IMR-90 (cell line): ENCODE measurements around the gene TMEM200A. TPM values are rescaled to one million over a fixed set of nuclear protein-coding genes. Genes with fewer than 3 reads are reported as not detected.

Source experiments
- ATAC-seq: fragments of 200-7000 bp; cut with Tn5 transposase; 2 replicates; pipeline ENCODE4 v1.9.1; 2020; ENCODE audit warnings: low read depth, mild to moderate bottlenecking, moderate library complexity
- BruUV-seq: library from RNA; stranded (reverse); fragments of 400-500 nt; replicated peaks from 2 replicates; lab custom pipeline; 2021; lab: Mats Ljungman, UMichigan
- CTCF ChIA-PET: fragments of 300-600 bp; formaldehyde crosslinking; extraction: SDS; loops from one replicate; lab custom pipeline; 2021; ENCODE audit warnings: antibody characterized with exemption; lab: Yijun Ruan, JAX
- POLR2A ChIA-PET: fragments of 300-600 bp; sonication (Branson Sonifier 250); formaldehyde crosslinking; loops from one replicate; lab custom pipeline; 2022; ENCODE audit warnings: antibody characterized with exemption; ENCODE audit not compliant: unreplicated experiment; lab: Charles Lee
- DNase-seq: peaks from one replicate; pipeline ENCODE4 v3.0.0; 2013
- H2AFZ ChIP-seq: replicated peaks from 2 replicates; pipeline ENCODE3; 2013; ENCODE audit warnings: low read length, mild to moderate bottlenecking; ENCODE audit not compliant: poor library complexity
- H2AK5ac ChIP-seq: 2 replicates; pipeline ENCODE4 v1.6.1; 2013; ENCODE audit warnings: low read depth, low read length, inconsistent platforms
- H2AK9ac ChIP-seq: replicated peaks from 2 replicates; pipeline ENCODE3; 2013; ENCODE audit warnings: mild to moderate bottlenecking, low read depth, low read length, moderate library complexity; ENCODE audit not compliant: poor library complexity
- H2BK120ac ChIP-seq: 2 replicates; pipeline ENCODE4 v1.6.1; 2013; ENCODE audit warnings: low read depth, low read length, inconsistent platforms
- H2BK15ac ChIP-seq: 3 replicates; pipeline ENCODE4 v1.6.1; 2013; ENCODE audit warnings: low read depth, low read length, inconsistent platforms
- H2BK20ac ChIP-seq: 2 replicates; pipeline ENCODE4 v1.6.1; 2013; ENCODE audit warnings: low read depth, mild to moderate bottlenecking, inconsistent platforms, low read length, moderate library complexity
- H2BK5ac ChIP-seq: 2 replicates; pipeline ENCODE4 v1.6.1; 2013; ENCODE audit warnings: mild to moderate bottlenecking, low read depth, low read length, inconsistent platforms; ENCODE audit not compliant: poor library complexity, severe bottlenecking
- H3K14ac ChIP-seq: replicated peaks from 2 replicates; pipeline ENCODE4 v1.6.1; 2013; ENCODE audit warnings: low read depth, low read length, inconsistent platforms
- H3K18ac ChIP-seq: 2 replicates; pipeline ENCODE4 v1.6.1; 2013; ENCODE audit warnings: low read depth, low read length, control low read depth
- H3K23ac ChIP-seq: 2 replicates; pipeline ENCODE4 v1.6.1; 2013; ENCODE audit warnings: low read depth, low read length, inconsistent platforms
- H3K27ac ChIP-seq: 2 replicates; pipeline ENCODE4 v1.5.1; 2013; ENCODE audit warnings: mild to moderate bottlenecking, control low read depth, low read length; ENCODE audit not compliant: insufficient read depth
- H3K27me3 ChIP-seq: 2 replicates; pipeline ENCODE4 v1.6.1; 2013; ENCODE audit warnings: low read length; ENCODE audit not compliant: control insufficient read depth, insufficient read depth
- H3K36me3 ChIP-seq: 2 replicates; pipeline ENCODE4 v1.6.1; 2013; ENCODE audit warnings: low read length, mixed read lengths; ENCODE audit not compliant: control insufficient read depth, insufficient read depth
- H3K4ac ChIP-seq: 2 replicates; pipeline ENCODE4 v1.6.1; 2013; ENCODE audit warnings: low read depth, low read length, inconsistent platforms
- H3K4me1 ChIP-seq: 2 replicates; pipeline ENCODE4 v1.6.1; 2013; ENCODE audit warnings: low read length, mixed read lengths; ENCODE audit not compliant: control insufficient read depth, insufficient read depth
- H3K4me2 ChIP-seq: 2 replicates; pipeline ENCODE4 v1.6.1; 2013; ENCODE audit warnings: low read depth, mild to moderate bottlenecking, control low read depth, low read length, moderate library complexity
- H3K4me3 ChIP-seq: 2 replicates; pipeline ENCODE4 v1.5.1; 2013; ENCODE audit warnings: low read depth, mild to moderate bottlenecking, control low read depth, low read length, moderate library complexity; ENCODE audit not compliant: insufficient read depth
- H3K56ac ChIP-seq: 2 replicates; pipeline ENCODE4 v1.6.1; 2013; ENCODE audit warnings: low read length, inconsistent platforms; ENCODE audit not compliant: insufficient read depth; ENCODE audit errors: extremely low read depth
- H3K79me1 ChIP-seq, 2 experiments: 2 replicates each; pipeline ENCODE4 v1.6.1; 2013; ENCODE audit warnings: low read length in 2 of 2, inconsistent platforms in 1 of 2, low read depth in 1 of 2
- H3K9ac ChIP-seq: 2 replicates; pipeline ENCODE4 v1.6.1; 2013; ENCODE audit warnings: low read depth, low read length, control low read depth
- H3K9me1 ChIP-seq: 2 replicates; pipeline ENCODE4 v1.6.1; 2013; ENCODE audit warnings: low read length, inconsistent platforms; ENCODE audit not compliant: insufficient read depth
- H3K9me3 ChIP-seq: 2 replicates; pipeline ENCODE4 v1.6.1; 2013; ENCODE audit warnings: low read length; ENCODE audit not compliant: control insufficient read depth, insufficient read depth
- H4K20me1 ChIP-seq: 2 replicates; pipeline ENCODE4 v1.6.1; 2013; ENCODE audit warnings: low read length, inconsistent platforms; ENCODE audit not compliant: insufficient read depth
- H4K5ac ChIP-seq: 2 replicates; pipeline ENCODE4 v1.6.1; 2013; ENCODE audit warnings: mild to moderate bottlenecking, low read depth, low read length, control low read depth
- H4K8ac ChIP-seq, 2 experiments: 2 replicates each; pipeline ENCODE4 v1.6.1; 2013; ENCODE audit warnings: low read depth in 2 of 2, low read length in 2 of 2, control low read depth in 1 of 2, inconsistent platforms in 1 of 2
- H4K91ac ChIP-seq: 2 replicates; pipeline ENCODE4 v1.6.1; 2013; ENCODE audit warnings: low read depth, low read length, inconsistent platforms; ENCODE audit not compliant: insufficient read depth
- CEBPB ChIP-seq: IDR thresholded peaks from 2 replicates; pipeline ENCODE4 v1.6.1; 2012; ENCODE audit warnings: low read depth, low read length, improper control_type of control experiment
- CHD1 ChIP-seq: IDR thresholded peaks from 2 replicates; pipeline ENCODE4 v1.6.1; 2012; ENCODE audit warnings: low read depth, low read length, improper control_type of control experiment
- CTCF ChIP-seq: conservative IDR thresholded peaks from 2 replicates; pipeline ENCODE4 v1.5.1; 2012; ENCODE audit warnings: mild to moderate bottlenecking, low read depth, low read length, improper control_type of control experiment
- MAFK ChIP-seq: IDR thresholded peaks from 2 replicates; pipeline ENCODE4 v1.6.1; 2012; ENCODE audit warnings: low read depth, low read length, improper control_type of control experiment
- MAZ ChIP-seq: IDR thresholded peaks from 2 replicates; pipeline ENCODE4 v1.6.1; 2012; ENCODE audit warnings: low read depth, mild to moderate bottlenecking, low read length, improper control_type of control experiment, moderate library complexity, borderline replicate concordance
- RAD21 ChIP-seq: IDR thresholded peaks from 2 replicates; pipeline ENCODE4 v1.6.1; 2012; ENCODE audit warnings: low read length, improper control_type of control experiment
- USF2 ChIP-seq: fragments of 150-350 bp; IDR thresholded peaks from 2 replicates; pipeline ENCODE4 v1.6.1; 2017; ENCODE audit warnings: mild to moderate bottlenecking, antibody characterized with exemption, low read length, low read depth
- WGBS, 2 experiments: methylation state at CpG; one replicate each; pipeline versions ENCODE4 v1.1.5 to v1.1.7; 2013; ENCODE audit warnings: missing lambda C conversion rate in 2 of 2; ENCODE audit not compliant: insufficient read length in 1 of 2; ENCODE audit errors: extremely low coverage in 2 of 2; 5-methylcytosine and 5-hydroxymethylcytosine counted together
- dilution Hi-C: fragments of 300-500 bp; cut with HindIII; formaldehyde crosslinking; loops from one replicate; pipeline ENCODE4 v1.14.3; 2018; ENCODE audit warnings: low sequenced_read_pairs; ENCODE audit not compliant: unreplicated experiment
- in situ Hi-C: fragments of 300-500 bp; cut with MboI; formaldehyde crosslinking; loops from 3 replicates; pipeline ENCODE4 v1.14.3; 2019; ENCODE audit warnings: low sequenced_read_pairs, inconsistent platforms, mixed read lengths
- intact Hi-C: fragments of 100-400 bp; cut with micrococcal nuclease; formaldehyde crosslinking; loops from 2 replicates; pipeline ENCODE4 v1.10.0; 2022
- polyA plus RNA-seq, 3 experiments: library from polyadenylated mRNA; depleted of rRNA; stranded (reverse); fragments of >200 nt; gene quantifications; 2 replicates each; pipeline ENCODE4 v1.2.3, GENCODE V29; 2012; ENCODE audit warnings: low replicate concordance in 1 of 3
- total RNA-seq: library from RNA; depleted of rRNA; stranded (reverse); fragments of >200 nt; gene quantifications from 2 replicates; pipeline ENCODE4 v1.2.3, GENCODE V29; 2012

TMEM200A gene
- total and polyA plus RNA-seq, 2 of the 4 experiments (the other 2 are of a cell fraction) = 22.8 to 37.1 TPM

GRCh38 chr6:130425537-130425936 lies 59.7 kb downstream of the TMEM200A start:
- Histone ChIP-seq H2BK20ac (no peak overlapping the region), H2AFZ (no peak overlapping the region), H3K36me3 (no peaks in the 10 kb centered on the region), H2BK5ac (peak overlapping the region; percentile 43), H3K4me1 (peaks cover 7% of the 10 kb centered on the region), H3K9me3 (no peaks in the 10 kb centered on the region), H2AK5ac (no peak overlapping the region), H3K9ac (no peak overlapping the region), H3K18ac (peak overlapping the region; percentile 8; the same call in 1 of the 2 replicates), H2BK15ac (no peak overlapping the region), H3K23ac (no peak overlapping the region), H3K27me3 (no peaks in the 10 kb centered on the region), H3K4me2 (no peak overlapping the region; the same call in 1 of the 2 replicates), H4K8ac (no peak overlapping the region), H3K9me1 (0 out of 2 replicates have a peak, but pooled peaks cover 2% of the 10 kb centered on the region), H4K5ac (no peak overlapping the region), H3K27ac (no peak overlapping the region), H3K79me1 (peaks cover 20 to 26% of the 10 kb centered on the region in 2 experiments; a peak in 3 of 4 replicates), H3K56ac (no peak overlapping the region), H2AK9ac (no peak overlapping the region), H3K14ac (no peak overlapping the region), H2BK120ac (no peak overlapping the region), H4K20me1 (no peaks in the 10 kb centered on the region), H3K4me3 (no peak overlapping the region), H3K4ac (no peak overlapping the region), H4K91ac (no peak overlapping the region)
- intact Hi-C loops = loop anchor here (5.0 kb wide), 1 partner anchor 103 kb away; no protein-coding TSS in a partner anchor
- in situ Hi-C loops = no loop called here
- peak; percentile 53 for DNase-seq
- TF ChIP-seq RAD21 (no peak), CHD1 (no peak), CEBPB (no peak), MAZ (no peak), USF2 (no peak), CTCF (no peak), MAFK (no peak)
- no CpG with 5 or more reads among the region's 1 CpG for WGBS, 2 experiments
- ChIA-PET POLR2A (no interaction called here), CTCF (no interaction called here)
- BruUV-seq = no TSS peak
- dilution Hi-C loops = no loop called here
- ATAC-seq = peak; percentile 45
